ENCODE data around the gene WDR77.
A peak's percentile ranks its signal among the peaks of the same experiment; 100 is the strongest.

The WDR77 gene

GRCh38 chr1:111468717-111469100, 19.7 kb upstream of the WDR77 start:
- peak; percentile 44 for DNase-seq (ENCODE audit: low spot score)

DNA sequence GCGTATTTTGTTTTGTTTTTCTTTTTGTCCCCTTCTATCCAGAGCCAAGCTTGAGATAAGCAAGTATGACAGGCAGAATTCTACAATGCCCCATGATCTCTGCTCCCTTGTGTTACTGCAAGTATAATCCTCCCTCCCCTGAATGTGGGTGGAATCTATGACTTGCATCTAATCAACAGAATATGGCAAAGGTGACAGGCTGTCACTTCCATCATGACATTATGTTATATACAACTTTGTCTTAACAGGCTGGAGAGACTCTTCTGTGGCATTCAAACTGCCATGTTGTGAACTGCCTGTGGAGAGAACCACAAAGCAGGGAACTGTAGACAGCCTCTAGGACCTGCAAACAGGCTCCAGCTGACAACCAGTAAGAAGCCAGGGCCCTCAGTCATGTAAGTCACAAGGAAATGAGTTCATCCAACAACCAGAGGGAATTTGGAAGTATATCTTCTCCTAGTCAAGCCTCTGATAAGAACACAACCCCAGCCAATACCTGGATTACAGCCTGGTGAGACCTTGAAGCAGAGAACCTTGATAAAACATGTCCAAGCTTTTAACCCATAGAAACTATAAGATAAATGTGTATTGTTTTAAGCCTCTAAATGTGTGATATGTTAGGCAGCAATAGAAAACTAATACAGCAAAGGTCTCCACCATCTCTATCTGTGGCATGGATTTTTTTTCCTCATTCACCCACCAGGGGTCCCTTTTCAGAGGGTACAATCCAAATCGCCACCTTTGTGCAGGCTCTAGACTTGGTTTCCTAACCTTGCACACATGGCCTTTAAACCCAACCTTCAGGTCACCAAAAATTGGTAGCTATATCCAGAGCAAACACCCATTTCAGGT, 19.0 kb upstream of the WDR77 start:
- DNase-seq (ENCODE audit: low spot score): no peak

DNA sequence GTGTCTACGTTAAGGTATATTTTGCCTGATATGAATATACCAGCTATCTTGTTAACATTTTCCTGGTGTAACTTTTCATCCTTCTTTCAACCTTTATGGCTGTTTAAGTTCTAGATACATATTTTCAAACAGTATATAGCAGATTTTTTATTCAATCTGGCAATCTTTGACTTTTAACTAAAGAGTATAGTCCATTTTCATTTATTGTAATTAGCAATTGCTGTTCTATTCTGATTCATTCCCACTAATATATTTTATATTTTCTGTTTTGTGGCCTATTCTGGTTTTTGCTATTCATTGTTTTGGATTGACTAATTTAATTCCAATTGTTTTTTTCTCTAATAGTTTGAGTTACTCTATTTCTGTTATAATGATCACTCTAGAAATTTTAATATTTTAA, 17.4 kb upstream of the WDR77 start:
- no peak for DNase-seq (ENCODE audit: low spot score)

DNA sequence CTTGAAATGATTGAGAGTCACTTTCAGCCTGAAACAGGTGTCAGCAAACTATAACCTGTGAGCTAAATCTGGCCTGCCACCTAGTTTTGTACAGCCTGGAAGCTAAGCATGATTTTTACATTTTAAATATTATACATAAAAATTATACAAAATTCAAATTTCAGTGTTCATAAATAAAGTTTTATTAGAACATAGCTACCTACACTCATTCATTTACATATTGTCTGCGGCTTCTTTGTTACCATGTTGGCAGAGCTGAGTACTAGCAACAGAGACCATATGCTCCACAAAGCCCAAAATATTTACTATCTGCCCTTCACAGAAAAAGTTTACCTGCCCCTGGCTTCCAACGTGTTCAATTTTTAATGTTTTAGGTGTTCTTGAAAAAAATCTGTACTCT, 16.7 kb upstream of the WDR77 start:
- no peak for DNase-seq (ENCODE audit: low spot score)

DNA sequence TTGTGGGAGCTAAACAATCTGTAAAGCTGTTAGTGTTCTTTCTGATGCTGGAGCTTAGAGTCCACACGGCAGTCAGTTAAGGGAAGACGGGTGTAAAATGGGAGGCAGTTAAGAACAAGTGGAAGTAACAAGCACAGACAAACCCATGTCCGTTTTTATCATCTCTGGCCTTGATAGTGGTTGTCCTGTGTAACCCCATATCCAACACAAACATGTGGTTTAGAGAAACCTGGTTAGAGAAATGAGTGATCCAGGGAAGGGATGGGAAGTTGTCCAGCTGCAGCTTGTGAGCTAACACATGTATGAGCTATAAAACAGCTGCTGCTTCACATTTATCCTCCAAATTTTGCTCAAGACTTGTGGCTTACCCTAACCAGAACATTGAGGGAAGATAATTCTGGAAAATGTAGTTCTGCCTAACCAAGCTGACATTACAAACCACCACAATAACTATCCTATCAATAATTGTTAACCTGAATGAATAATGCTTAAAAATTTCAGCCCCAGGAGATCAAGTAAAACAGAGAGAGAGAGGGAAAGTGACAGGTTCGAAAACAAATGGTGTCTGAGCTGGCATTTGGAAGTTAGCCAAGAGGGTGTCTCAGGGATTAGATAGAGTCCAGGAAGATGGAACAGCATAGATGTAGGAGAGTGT, 14.1 kb upstream of the WDR77 start:
- DNase-seq (ENCODE audit: low spot score): no peak

- DNase-seq (ENCODE audit: low spot score): no peak
Measured at GRCh38 chr1:111462370-111463028, 13.4 kb upstream of the WDR77 start.

- no peak for DNase-seq (ENCODE audit: low spot score)
Measured at GRCh38 chr1:111461765-111462164, 12.7 kb upstream of the WDR77 start.

DNA sequence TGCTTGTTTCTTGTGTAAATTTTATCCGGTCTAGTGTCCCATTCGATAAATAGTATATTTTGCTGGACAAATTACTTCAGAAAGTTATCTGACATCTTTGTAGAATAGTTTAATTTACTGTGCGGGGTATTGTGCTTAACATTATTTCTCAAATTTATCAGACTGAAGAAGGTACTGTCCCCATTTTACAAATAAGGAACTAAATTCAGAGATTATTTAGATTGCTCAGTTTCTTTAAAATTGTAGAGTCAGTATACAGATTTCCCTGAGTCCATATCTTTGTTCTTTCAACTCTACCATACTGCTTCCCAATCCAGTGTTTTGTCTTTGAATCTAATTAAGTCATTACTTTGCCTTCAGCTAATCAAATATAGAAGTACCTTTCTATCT, 6.6 kb upstream of the WDR77 start:
- DNase-seq (ENCODE audit: low spot score): no peak

DNA sequence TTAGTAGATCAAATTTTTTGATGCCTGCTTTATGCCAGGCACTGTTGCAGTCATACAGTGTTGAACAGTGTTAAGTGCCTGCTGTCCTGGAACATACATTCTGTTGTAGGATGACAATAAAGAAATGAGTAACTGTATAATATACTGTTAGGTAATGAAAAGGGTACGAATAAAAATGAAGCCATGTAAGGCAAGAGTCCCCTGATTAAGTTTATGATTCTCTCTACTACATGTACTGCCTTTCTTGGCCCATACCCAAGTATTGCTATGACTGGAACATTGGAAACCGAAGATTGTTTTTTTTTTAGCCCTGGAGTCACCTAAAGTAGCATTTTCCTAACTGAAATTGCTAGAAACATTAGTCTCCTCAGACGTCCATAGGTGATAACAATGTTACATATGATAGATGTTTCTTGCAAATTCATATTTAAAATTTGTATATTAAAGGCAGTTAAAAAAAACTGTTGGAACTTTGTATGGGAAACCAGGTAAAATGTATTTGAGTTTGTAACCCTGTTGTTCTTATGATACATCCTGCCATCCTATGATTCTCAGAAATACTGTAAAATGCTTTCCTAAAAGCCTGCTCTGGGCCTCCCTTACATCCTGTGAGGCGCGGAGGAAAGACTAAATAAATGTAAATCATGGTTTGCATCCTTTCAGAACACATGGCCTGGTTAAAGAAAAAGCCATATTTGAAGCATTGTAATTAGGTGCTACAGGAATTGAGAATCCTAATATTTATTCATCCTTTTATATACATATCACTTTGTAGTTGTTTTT, 6.0 kb upstream of the WDR77 start:
- DNase-seq (ENCODE audit: low spot score): no peak

GRCh38 chr1:111453706-111454105, 4.7 kb upstream of the WDR77 start:
- DNase-seq (ENCODE audit: low spot score): no peak

DNA sequence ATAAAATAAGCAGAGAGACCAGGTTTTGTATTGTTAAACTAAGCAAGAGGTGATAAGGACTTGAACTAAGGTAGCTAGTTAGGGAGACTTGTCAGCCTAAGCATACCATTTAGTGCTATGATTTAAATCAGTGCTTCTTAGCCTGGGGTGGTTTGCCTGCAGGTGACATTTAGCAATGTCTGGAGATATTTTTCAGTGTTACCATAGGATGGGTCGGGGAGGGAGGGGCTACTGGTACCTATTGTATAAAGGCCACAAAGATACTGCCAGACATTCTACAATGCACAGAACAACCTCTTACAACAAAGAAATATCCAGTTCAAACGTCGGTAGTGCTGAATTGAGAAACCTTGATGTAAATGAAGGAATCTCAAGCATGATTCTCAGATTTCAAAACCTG, 3.5 kb upstream of the WDR77 start:
- no peak for DNase-seq (ENCODE audit: low spot score)

DNA sequence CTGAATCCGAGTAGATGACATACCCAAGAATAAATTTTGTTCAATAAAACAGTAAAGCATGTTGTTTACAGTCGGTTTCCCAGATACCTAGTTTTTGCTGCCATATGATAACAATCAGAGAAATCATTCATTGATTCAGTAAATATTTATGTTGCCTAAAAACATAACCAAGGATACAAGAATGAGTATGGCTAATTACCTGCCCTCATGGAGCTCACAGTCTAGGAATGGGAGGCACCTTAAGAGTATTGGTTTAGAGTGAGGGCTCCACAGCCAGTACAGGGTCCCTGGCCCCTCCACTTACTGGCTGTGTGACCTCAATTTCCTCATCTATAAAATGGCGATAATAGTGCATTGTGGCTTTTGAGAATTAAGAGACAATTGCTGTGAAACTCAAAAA, 1.1 kb upstream of the WDR77 start:
- DNase-seq (ENCODE audit: low spot score): no peak

DNA sequence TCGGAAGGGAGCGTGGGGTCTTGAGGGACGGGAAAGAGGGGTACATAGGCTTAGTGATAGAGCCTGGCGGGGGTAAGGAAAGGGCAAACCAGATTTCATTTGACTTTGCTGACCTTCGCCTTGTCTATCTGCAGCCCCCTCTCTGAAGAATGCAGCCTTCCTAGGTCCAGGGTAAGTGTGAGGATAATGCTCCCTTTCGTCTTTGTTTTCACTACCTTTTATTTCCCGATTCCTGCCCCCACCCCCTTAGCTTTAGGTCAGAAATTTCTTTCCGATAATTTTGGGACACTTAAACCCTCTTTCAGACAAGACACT, 604 bp upstream of the WDR77 start:
- no peak for DNase-seq (ENCODE audit: low spot score)

- DNase-seq (ENCODE audit: low spot score): no peak
Measured at GRCh38 chr1:111448482-111448917, 556 bp downstream of the WDR77 start.

GRCh38 chr1:111446967-111447892, 1.8 kb downstream of the WDR77 start:
- no peak for DNase-seq (ENCODE audit: low spot score)

GRCh38 chr1:111446546-111446945, 2.5 kb downstream of the WDR77 start:
- DNase-seq (ENCODE audit: low spot score): no peak

GRCh38 chr1:111444031-111444430, 5.0 kb downstream of the WDR77 start:
- no peak for DNase-seq (ENCODE audit: low spot score)

DNA sequence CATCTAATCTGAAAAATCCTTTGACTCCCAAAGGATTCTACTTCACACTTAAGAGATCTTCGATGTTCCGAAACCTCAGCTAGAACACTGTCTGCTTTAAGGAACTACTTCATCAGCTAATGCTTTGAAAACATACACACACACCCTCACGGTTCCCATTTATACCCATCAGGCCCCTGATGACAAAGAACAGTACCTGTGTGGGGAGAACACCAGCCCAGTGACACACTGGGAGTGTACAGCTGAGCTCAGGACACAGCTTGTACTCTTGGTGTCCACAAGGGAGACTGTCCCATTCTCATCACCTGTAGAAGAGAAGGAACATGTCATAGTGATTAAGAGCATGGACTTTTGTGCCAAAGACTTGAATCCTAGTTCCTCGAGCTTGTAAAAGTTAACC, 6.6 kb downstream of the WDR77 start:
- no peak for DNase-seq (ENCODE audit: low spot score)

GRCh38 chr1:111441573-111442192, 7.4 kb downstream of the WDR77 start:
- DNase-seq (ENCODE audit: low spot score): peak; percentile 58

DNA sequence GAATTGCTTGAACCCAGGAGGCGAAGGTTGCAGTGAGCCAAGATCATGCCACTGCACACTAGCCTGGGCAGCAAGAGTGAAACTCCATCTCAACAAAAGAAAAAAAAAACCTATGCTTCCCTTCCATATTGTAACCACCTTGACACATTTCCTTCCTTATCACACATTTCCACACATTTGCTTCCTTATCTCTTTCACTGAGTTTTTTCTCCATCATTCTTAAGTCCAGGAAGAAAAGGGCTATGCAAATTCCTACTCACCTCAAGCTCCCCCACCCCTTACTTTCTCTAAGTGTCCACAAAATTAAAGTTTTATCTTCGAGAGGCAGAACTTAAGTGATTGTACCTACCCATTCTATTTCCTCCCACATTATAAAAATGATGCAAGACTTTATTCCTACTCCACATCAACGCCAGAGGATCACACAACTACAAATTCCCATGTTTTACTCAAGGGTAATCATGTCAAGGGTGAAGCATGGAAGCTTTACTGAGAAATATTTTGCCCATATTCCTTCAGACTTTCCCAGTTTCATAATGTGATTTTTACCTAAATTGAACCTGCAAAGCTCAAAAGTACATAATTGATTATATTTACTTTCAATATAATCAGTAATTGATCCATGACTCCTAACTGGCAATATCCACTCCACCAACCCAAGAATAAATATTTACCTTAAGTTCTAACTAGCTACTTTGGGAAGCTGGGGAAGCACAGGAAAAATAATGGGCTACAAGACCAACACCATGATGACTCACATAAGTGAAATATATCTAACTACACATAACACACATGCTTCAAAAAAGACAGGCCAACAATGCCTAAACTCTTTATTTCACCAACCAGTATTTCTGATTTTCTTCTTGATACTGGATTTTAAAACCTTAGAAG, 9.3 kb downstream of the WDR77 start:
- DNase-seq (ENCODE audit: low spot score): no peak

Measured in D341Med (cell line).